ENCODE results near the gene HEBP1. TPM values are rescaled to one million over a fixed set of nuclear protein-coding genes. Genes with fewer than 3 reads are reported as not detected.
A peak's percentile ranks its signal among the peaks of the same experiment; 100 is the strongest.

Gene HEBP1
- total RNA-seq, 6 experiments from 2014 or later: 45.8 to 100 (median 68.9) TPM

DNA sequence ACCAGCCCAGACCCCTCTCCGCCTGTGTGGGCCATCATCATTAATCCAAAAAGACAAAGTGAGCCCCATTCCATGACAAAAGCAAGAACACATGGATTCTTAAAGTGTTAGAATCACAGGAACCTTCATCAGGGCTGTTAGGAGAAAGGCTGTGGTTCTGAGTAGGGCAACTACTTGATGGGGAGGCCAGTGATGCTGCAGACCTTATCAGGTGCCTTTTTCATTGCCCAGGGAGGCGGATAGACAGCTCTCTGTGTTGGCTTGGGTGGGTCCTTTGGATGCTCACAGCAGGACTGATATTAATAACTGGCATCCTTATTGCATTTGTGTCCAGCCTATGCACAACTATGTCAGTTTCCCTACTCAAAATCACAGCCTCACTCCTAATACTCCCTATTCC lies 2.3 kb downstream of the HEBP1 start:
- 17% methylated on average over 1 of the region's 2 CpGs for WGBS (ENCODE audit: insufficient coverage, low coverage, low lambda C conversion rate, missing lambda C conversion rate)
- H3K4me1 ChIP-seq: peaks cover 0 to 52% (median 6%) of the 10 kb centered on the region in 4 donors
- no peak for TF ChIP-seq POLR2A (IDR thresholded peaks at IDR 0.05)
- TF ChIP-seq, protein P1, sequence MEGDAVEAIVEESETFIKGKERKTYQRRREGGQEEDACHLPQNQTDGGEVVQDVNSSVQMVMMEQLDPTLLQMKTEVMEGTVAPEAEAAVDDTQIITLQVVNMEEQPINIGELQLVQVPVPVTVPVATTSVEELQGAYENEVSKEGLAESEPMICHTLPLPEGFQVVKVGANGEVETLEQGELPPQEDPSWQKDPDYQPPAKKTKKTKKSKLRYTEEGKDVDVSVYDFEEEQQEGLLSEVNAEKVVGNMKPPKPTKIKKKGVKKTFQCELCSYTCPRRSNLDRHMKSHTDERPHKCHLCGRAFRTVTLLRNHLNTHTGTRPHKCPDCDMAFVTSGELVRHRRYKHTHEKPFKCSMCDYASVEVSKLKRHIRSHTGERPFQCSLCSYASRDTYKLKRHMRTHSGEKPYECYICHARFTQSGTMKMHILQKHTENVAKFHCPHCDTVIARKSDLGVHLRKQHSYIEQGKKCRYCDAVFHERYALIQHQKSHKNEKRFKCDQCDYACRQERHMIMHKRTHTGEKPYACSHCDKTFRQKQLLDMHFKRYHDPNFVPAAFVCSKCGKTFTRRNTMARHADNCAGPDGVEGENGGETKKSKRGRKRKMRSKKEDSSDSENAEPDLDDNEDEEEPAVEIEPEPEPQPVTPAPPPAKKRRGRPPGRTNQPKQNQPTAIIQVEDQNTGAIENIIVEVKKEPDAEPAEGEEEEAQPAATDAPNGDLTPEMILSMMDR (IDR thresholded peaks at IDR 0.05): no peak
- H3K9me3 ChIP-seq: no peaks in the 10 kb centered on the region
- no peaks in the 10 kb centered on the region for H3K27me3 ChIP-seq
- no peaks in the 10 kb centered on the region for H3K36me3 ChIP-seq
- intact Hi-C loops (cut with DNase I): no loop called here
- ATAC-seq (no peak), DNase-seq (no peak)
- no peak overlapping the region for H3K27ac ChIP-seq
- H3K4me3 ChIP-seq: no peak overlapping the region

DNA sequence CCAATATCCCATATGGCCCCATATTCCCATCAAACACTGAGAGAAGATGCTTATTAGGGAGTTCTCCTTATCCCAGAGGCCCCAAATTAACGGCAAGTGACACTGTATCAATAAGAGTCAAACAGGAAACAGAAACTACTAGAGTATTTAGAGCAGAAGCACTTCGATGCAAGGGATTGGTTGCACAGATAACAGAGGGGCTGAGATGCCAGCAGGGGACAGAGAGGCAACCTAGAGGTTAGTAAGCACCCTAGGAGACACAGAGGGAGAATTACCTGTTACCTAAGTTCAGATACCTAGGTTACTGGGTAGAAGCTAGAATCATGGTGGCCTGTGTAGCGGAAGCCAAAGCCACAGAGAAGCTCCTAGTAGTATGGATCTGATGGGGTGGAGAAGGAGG lies 2.9 kb downstream of the HEBP1 start:
- H3K9me3 ChIP-seq: no peaks in the 10 kb centered on the region
- ATAC-seq (no peak), DNase-seq (no peak)
- 41% methylated on average over 3 of the region's 3 CpGs for WGBS (ENCODE audit: insufficient coverage, low coverage, low lambda C conversion rate, missing lambda C conversion rate)
- intact Hi-C loops (cut with DNase I): no loop called here
- TF ChIP-seq POLR2A (IDR thresholded peaks at IDR 0.05): no peak
- TF ChIP-seq, protein P1 (IDR thresholded peaks at IDR 0.05): no peak
- peaks cover 0 to 52% (median 6%) of the 10 kb centered on the region in 4 donors for H3K4me1 ChIP-seq
- H3K27me3 ChIP-seq: no peaks in the 10 kb centered on the region
- H3K27ac ChIP-seq: no peak overlapping the region
- no peak overlapping the region for H3K4me3 ChIP-seq
- no peaks in the 10 kb centered on the region for H3K36me3 ChIP-seq

GRCh38 chr12:12996209-12996608 lies 3.9 kb downstream of the HEBP1 start:
- intact Hi-C loops (cut with DNase I): no loop called here
- 22% methylated on average over 1 of the region's 3 CpGs for WGBS (ENCODE audit: insufficient coverage, low coverage, low lambda C conversion rate, missing lambda C conversion rate)
- H3K27ac ChIP-seq: no peak overlapping the region
- no peak overlapping the region for H3K4me3 ChIP-seq
- peaks cover 0 to 52% (median 6%) of the 10 kb centered on the region in 4 donors for H3K4me1 ChIP-seq
- H3K27me3 ChIP-seq: no peaks in the 10 kb centered on the region
- H3K9me3 ChIP-seq: no peaks in the 10 kb centered on the region
- H3K36me3 ChIP-seq: no peaks in the 10 kb centered on the region
- DNase-seq: no peak
- no peak for ATAC-seq
- no peak for TF ChIP-seq POLR2A (IDR thresholded peaks at IDR 0.05)
- TF ChIP-seq, protein P1 (IDR thresholded peaks at IDR 0.05): no peak

DNA sequence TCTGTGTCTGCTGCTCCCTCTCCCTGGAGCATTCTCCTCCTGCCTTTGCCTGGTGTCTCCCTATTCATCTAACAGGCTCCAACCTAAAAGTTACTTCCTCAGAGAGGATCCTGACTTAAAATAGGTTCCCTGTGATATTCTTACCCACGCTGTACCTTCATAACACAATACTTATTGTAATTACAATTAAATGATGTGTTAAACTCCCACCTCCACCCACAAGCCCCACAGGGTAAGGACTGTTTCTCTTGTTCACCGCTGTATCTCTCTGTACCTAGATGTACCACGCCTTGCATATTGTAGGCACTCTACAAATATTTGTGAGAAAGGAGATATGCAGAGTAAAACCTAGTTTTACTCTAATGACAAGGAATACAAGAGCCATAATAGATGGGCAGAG lies 5.0 kb downstream of the HEBP1 start:
- DNase-seq: no peak
- 95% methylated on average over 3 of the region's 3 CpGs for WGBS (ENCODE audit: insufficient coverage, low coverage, low lambda C conversion rate, missing lambda C conversion rate)
- no peak for TF ChIP-seq POLR2A (IDR thresholded peaks at IDR 0.05)
- no peaks in the 10 kb centered on the region for H3K9me3 ChIP-seq
- H3K27ac ChIP-seq: no peak overlapping the region
- peaks cover 0 to 52% (median 6%) of the 10 kb centered on the region in 4 donors for H3K4me1 ChIP-seq
- no peaks in the 10 kb centered on the region for H3K27me3 ChIP-seq
- no peak overlapping the region for H3K4me3 ChIP-seq
- intact Hi-C loops (cut with DNase I): no loop called here
- H3K36me3 ChIP-seq: no peaks in the 10 kb centered on the region
- no peak for ATAC-seq

DNA sequence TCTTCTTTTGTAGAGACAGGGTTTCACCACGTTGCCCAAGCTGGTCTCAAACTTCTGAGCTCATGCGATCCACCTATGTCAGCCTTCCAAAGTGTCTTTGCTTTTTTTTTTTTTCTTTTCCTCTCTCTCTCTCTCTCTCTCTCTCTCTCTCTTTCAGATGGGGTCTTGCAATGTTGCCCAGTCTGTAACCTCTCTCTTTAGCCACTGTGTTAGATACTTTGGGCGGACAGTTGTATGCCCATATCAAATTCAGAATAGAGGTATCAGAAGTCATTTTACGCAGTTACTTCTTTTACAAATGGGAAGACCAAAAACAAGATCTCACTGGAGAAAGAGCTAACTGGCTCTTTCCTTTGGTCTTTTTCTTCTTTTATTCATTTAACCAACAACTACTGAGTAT lies 6.7 kb downstream of the HEBP1 start:
- peak overlapping the region in 2 of 3 donors; percentile 9 to 11 for H3K27ac ChIP-seq
- 85% methylated on average over 4 of the region's 4 CpGs for WGBS (ENCODE audit: insufficient coverage, low coverage, low lambda C conversion rate, missing lambda C conversion rate)
- intact Hi-C loops (cut with DNase I): no loop called here

More for the DNA sequence above, 6.7 kb downstream of the HEBP1 start:
- DNase-seq (no peak), ATAC-seq (no peak)
- TF ChIP-seq POLR2A (IDR thresholded peaks at IDR 0.05): no peak
- TF ChIP-seq, protein P1 (IDR thresholded peaks at IDR 0.05): no peak
- Histone ChIP-seq H3K4me3 (no peak overlapping the region), H3K4me1 (peaks cover 0 to 44% (median 4%) of the 10 kb centered on the region in 4 donors), H3K9me3 (no peaks in the 10 kb centered on the region), H3K27me3 (no peaks in the 10 kb centered on the region), H3K36me3 (peaks cover 0 to 12% (median 4%) of the 10 kb centered on the region in 4 donors)
